H9 (cell line): ENCODE results near the gene C12orf75. TPM values are rescaled to one million over a fixed set of nuclear protein-coding genes. Genes with fewer than 3 reads are reported as not detected.

ENCODE experiments used
- DNase-seq: peaks from one replicate; pipeline ENCODE4 v3.0.0-alpha.2; 2017
- H2AFZ ChIP-seq: one replicate; pipeline ENCODE4 v1.6.1; 2013; ENCODE audit warnings: mild to moderate bottlenecking, low read length, control low read depth, moderate library complexity
- H2AK5ac ChIP-seq: 2 replicates; pipeline ENCODE4 v1.6.1; 2013; ENCODE audit warnings: low read length, control low read depth, mixed read lengths; ENCODE audit not compliant: insufficient read length
- H2BK120ac ChIP-seq: one replicate; pipeline ENCODE4 v1.6.1; 2013; ENCODE audit warnings: low read depth, mild to moderate bottlenecking, low read length, control low read depth, inconsistent platforms; ENCODE audit not compliant: poor library complexity, severe bottlenecking
- H2BK12ac ChIP-seq: 2 replicates; pipeline ENCODE4 v1.6.1; 2013; ENCODE audit warnings: low read length, control low read depth, mixed read lengths, low read depth; ENCODE audit not compliant: insufficient read length
- H2BK15ac ChIP-seq: 2 replicates; pipeline ENCODE4 v1.6.1; 2013; ENCODE audit warnings: low read depth, low read length, control low read depth
- H2BK20ac ChIP-seq: one replicate; pipeline ENCODE4 v1.6.1; 2013; ENCODE audit warnings: low read depth, mild to moderate bottlenecking, low read length, control low read depth, inconsistent platforms; ENCODE audit not compliant: poor library complexity, severe bottlenecking
- H2BK5ac ChIP-seq: 2 replicates; pipeline ENCODE4 v1.6.1; 2013; ENCODE audit warnings: low read length, control low read depth, mixed read lengths; ENCODE audit not compliant: insufficient read length
- H3K14ac ChIP-seq: 2 replicates; pipeline ENCODE4 v1.6.1; 2013; ENCODE audit warnings: low read length, control low read depth; ENCODE audit not compliant: insufficient read depth
- H3K18ac ChIP-seq: 2 replicates; pipeline ENCODE4 v1.6.1; 2013; ENCODE audit warnings: low read depth, mild to moderate bottlenecking, mixed read lengths, low read length, control low read depth; ENCODE audit not compliant: insufficient read length
- H3K23ac ChIP-seq: 2 replicates; pipeline ENCODE4 v1.6.1; 2013; ENCODE audit warnings: low read length, control low read depth, mixed read lengths, low read depth; ENCODE audit not compliant: insufficient read length
- H3K23me2 ChIP-seq: 2 replicates; pipeline ENCODE4 v1.6.1; 2013; ENCODE audit warnings: low read depth, mild to moderate bottlenecking, mixed read lengths, low read length, control low read depth; ENCODE audit not compliant: insufficient read length, poor library complexity, severe bottlenecking
- H3K27ac ChIP-seq: 2 replicates; pipeline ENCODE4 v1.5.1; 2013; ENCODE audit warnings: low read length, control low read depth, mixed read lengths, low read depth; ENCODE audit not compliant: insufficient read length
- H3K27me3 ChIP-seq: 2 replicates; pipeline ENCODE4 v1.6.1; 2013; ENCODE audit warnings: low read length, control low read depth, inconsistent platforms; ENCODE audit not compliant: insufficient read depth
- H3K4ac ChIP-seq: 2 replicates; pipeline ENCODE4 v1.6.1; 2013; ENCODE audit warnings: low read depth, mild to moderate bottlenecking, control low read depth, inconsistent platforms, low read length, moderate library complexity
- H3K4me1 ChIP-seq: 2 replicates; pipeline ENCODE4 v1.6.1; 2013; ENCODE audit warnings: low read length, control low read depth, inconsistent platforms; ENCODE audit not compliant: insufficient read depth
- H3K4me2 ChIP-seq: 2 replicates; pipeline ENCODE4 v1.6.1; 2013; ENCODE audit warnings: low read length, control low read depth, mixed read lengths; ENCODE audit not compliant: insufficient read length, insufficient read depth
- H3K56ac ChIP-seq: 2 replicates; pipeline ENCODE4 v1.6.1; 2013; ENCODE audit warnings: low read depth, mild to moderate bottlenecking, mixed read lengths, low read length, control low read depth; ENCODE audit not compliant: insufficient read length
- H3K79me1 ChIP-seq: 2 replicates; pipeline ENCODE4 v1.6.1; 2013; ENCODE audit warnings: low read depth, mild to moderate bottlenecking, moderate library complexity, low read length, control low read depth, inconsistent platforms; ENCODE audit not compliant: insufficient read depth, poor library complexity, severe bottlenecking
- H3K79me2 ChIP-seq: 2 replicates; pipeline ENCODE4 v1.6.1; 2013; ENCODE audit warnings: low read length, control low read depth, inconsistent platforms; ENCODE audit not compliant: insufficient read depth
- H3K9ac ChIP-seq: 2 replicates; pipeline ENCODE4 v1.6.1; 2013; ENCODE audit warnings: low read length, control low read depth, mixed read lengths; ENCODE audit not compliant: insufficient read length; ENCODE audit errors: extremely low read depth
- H3K9me3 ChIP-seq: one replicate; pipeline ENCODE4 v1.6.1; 2013; ENCODE audit warnings: low read depth, low read length, inconsistent platforms; ENCODE audit not compliant: control insufficient read depth
- H3T11ph ChIP-seq: one replicate; pipeline ENCODE4 v1.6.1; 2013; ENCODE audit warnings: mild to moderate bottlenecking, low read length, control low read depth, inconsistent platforms
- H4K20me1 ChIP-seq: one replicate; pipeline ENCODE4 v1.6.1; 2013; ENCODE audit not compliant: control insufficient read depth, insufficient read length, insufficient read depth
- H4K5ac ChIP-seq: 2 replicates; pipeline ENCODE4 v1.6.1; 2013; ENCODE audit warnings: low read depth, mild to moderate bottlenecking, mixed read lengths, low read length, control low read depth; ENCODE audit not compliant: insufficient read length
- H4K8ac ChIP-seq: replicated peaks from 2 replicates; pipeline ENCODE4 v1.6.1; 2013; ENCODE audit warnings: low read length, control low read depth, mixed read lengths, low read depth; ENCODE audit not compliant: insufficient read length
- H4K91ac ChIP-seq: 2 replicates; pipeline ENCODE4 v1.6.1; 2013; ENCODE audit warnings: low read depth, mild to moderate bottlenecking, moderate library complexity, mixed read lengths, low read length, control low read depth; ENCODE audit not compliant: insufficient read length
- H3K27ac Mint-ChIP-seq, 3 experiments: 2 replicates in 2 of 3; 3 replicates in 1 of 3; pipeline ENCODE4 v1.8.0; 2020 to 2021; ENCODE audit warnings: mixed read lengths in 3 of 3, mild to moderate bottlenecking in 1 of 3, moderate library complexity in 1 of 3
- H3K27me3 Mint-ChIP-seq: 2 replicates; pipeline ENCODE4 v1.8.0; 2021; ENCODE audit warnings: low read depth, mild to moderate bottlenecking, moderate library complexity, mixed read lengths
- H3K36me3 Mint-ChIP-seq, 3 experiments: 2 replicates in 2 of 3; 3 replicates in 1 of 3; pipeline ENCODE4 v1.8.0; 2020 to 2021; ENCODE audit warnings: low read depth in 3 of 3, mixed read lengths in 3 of 3; ENCODE audit not compliant: insufficient read depth in 1 of 3
- H3K4me1 Mint-ChIP-seq, 2 experiments: 2 replicates each; pipeline ENCODE4 v1.8.0; 2020; ENCODE audit warnings: mixed read lengths in 2 of 2
- H3K4me3 Mint-ChIP-seq, 2 experiments: 2 replicates in 1 of 2; 3 replicates in 1 of 2; pipeline ENCODE4 v1.8.0; 2020 to 2021; ENCODE audit warnings: mild to moderate bottlenecking in 2 of 2, mixed read lengths in 2 of 2, moderate library complexity in 1 of 2
- H3K9me3 Mint-ChIP-seq, 2 experiments: 2 replicates in 1 of 2; 3 replicates in 1 of 2; pipeline ENCODE4 v1.8.0; 2020; ENCODE audit warnings: mild to moderate bottlenecking in 2 of 2, mixed read lengths in 2 of 2, moderate library complexity in 1 of 2
- WGBS: extraction: QIAGEN DNeasy Blood & Tissue Kit; methylation state at CpG from one replicate; pipeline ENCODE4 v1.1.7; 2013; ENCODE audit warnings: missing lambda C conversion rate, low lambda C conversion rate, mixed read lengths; ENCODE audit not compliant: insufficient read length; ENCODE audit errors: extremely low coverage; 5-methylcytosine and 5-hydroxymethylcytosine counted together
- long read RNA-seq: library from polyadenylated mRNA; unstranded; transcript quantifications from one replicate; pipeline ENCODE4 v2.0.0, GENCODE V29; 2020
- total RNA-seq: library from RNA; stranded (reverse); gene quantifications from 2 replicates; pipeline ENCODE4 v1.2.1, GENCODE V29; 2021
- TF ChIP-seq, protein P1 (sequence below): fragments of 200-600 bp; sonication (generic); conservative IDR thresholded peaks from 3 replicates; pipeline ENCODE4 v1.8.0; 2021; ENCODE audit warnings: antibody characterized with exemption, mild to moderate bottlenecking

The C12orf75 gene
- total RNA-seq: 34.9 and 37.9 TPM in 2 replicates
- long read RNA-seq, transcript C12orf75-201 (6 exons, 1,366 nt): major isoform, 5 of 5 reads
- long read RNA-seq, partial matches to known transcripts: 0 of 5 reads
- long read RNA-seq, other reads (novel, unspliced or antisense): 0 of 5 reads

DNA sequence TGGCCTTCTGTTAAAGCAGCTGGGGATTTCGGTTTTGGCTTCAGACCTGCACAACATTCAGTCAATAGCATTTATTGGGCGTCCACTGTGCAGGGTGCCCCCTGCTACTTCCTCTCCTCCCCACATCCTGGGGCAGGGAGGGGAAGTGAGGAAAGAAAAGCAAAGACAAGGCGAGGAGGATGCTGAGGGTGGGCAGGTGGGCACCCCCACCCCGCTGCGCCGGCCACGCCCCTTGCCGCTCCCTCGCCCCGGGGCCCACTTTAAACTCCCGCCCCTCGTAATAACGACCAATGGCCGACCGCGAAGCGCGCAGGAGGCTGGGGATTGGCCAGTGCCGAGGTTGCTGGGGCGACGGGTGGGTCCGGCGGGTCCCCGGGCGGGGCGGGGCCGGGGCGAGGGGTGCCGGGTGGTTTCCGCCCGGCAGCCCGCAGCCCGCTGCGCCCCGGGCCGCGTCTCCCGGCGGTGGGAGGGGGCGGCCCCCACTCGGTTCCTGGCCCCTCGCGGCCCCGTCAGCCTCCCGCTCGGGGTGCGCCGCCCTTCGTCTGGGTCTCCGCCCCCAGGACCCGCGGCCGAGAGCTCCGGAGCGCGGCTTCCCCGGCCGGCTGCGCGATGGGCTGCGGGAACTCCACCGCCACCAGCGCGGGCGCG lies at the start of gene C12orf75:
TSS of gene C12orf75 (plus strand) at position 409 of the 648 bp plus-strand sequence. CDS start at position 610, 201 bp downstream.
- Histone ChIP-seq H3T11ph (no peak within 1 kb of the TSS), H3K9ac (no peak within 1 kb of the TSS), H2BK12ac (no peak within 1 kb of the TSS), H3K27me3 (no peaks in the 10 kb centered on the region; the same call in 1 of the 2 replicates), H3K4ac (no peak within 1 kb of the TSS), H3K79me1 (no peaks in the 10 kb centered on the region), H4K5ac (no peak within 1 kb of the TSS), H2BK5ac (no peak within 1 kb of the TSS), H3K23ac (no peak within 1 kb of the TSS), H3K56ac (no peak within 1 kb of the TSS), H3K4me1 (peaks cover 4% of the 10 kb centered on the region; the same call in 1 of the 2 replicates), H4K20me1 (no peaks in the 10 kb centered on the region), H3K4me2 (peak within 1 kb of the TSS; percentile 56), H2BK20ac (no peak within 1 kb of the TSS), H3K14ac (no peak within 1 kb of the TSS), H3K23me2 (peaks cover 8% of the 10 kb centered on the region), H3K18ac (no peak within 1 kb of the TSS), H3K27ac (no peak within 1 kb of the TSS), H2AK5ac (no peak within 1 kb of the TSS), H3K9me3 (no peaks in the 10 kb centered on the region), H4K8ac (no peak within 1 kb of the TSS), H2BK15ac (no peak within 1 kb of the TSS), H2AFZ (no peak within 1 kb of the TSS), H4K91ac (no peak within 1 kb of the TSS), H2BK120ac (no peak within 1 kb of the TSS), H3K79me2 (no peaks in the 10 kb centered on the region)
- peaks cover 0 to 2% (median 0%) of the 10 kb centered on the region in 3 experiments; a peak in 1 of 7 replicates for H3K36me3 Mint-ChIP-seq
- H3K9me3 Mint-ChIP-seq: no peaks in the 10 kb centered on the region
- DNase-seq: peak; percentile 93
- peak within 1 kb of the TSS in 1 of 3 experiments; percentile 8; a peak in 1 of 7 replicates for H3K27ac Mint-ChIP-seq
- TF ChIP-seq, protein P1, sequence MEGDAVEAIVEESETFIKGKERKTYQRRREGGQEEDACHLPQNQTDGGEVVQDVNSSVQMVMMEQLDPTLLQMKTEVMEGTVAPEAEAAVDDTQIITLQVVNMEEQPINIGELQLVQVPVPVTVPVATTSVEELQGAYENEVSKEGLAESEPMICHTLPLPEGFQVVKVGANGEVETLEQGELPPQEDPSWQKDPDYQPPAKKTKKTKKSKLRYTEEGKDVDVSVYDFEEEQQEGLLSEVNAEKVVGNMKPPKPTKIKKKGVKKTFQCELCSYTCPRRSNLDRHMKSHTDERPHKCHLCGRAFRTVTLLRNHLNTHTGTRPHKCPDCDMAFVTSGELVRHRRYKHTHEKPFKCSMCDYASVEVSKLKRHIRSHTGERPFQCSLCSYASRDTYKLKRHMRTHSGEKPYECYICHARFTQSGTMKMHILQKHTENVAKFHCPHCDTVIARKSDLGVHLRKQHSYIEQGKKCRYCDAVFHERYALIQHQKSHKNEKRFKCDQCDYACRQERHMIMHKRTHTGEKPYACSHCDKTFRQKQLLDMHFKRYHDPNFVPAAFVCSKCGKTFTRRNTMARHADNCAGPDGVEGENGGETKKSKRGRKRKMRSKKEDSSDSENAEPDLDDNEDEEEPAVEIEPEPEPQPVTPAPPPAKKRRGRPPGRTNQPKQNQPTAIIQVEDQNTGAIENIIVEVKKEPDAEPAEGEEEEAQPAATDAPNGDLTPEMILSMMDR: no peak
- peaks cover 34 to 42% of the 10 kb centered on the region in 2 experiments for H3K4me1 Mint-ChIP-seq
- WGBS: no CpG with 5 or more reads among the region's 66 CpGs
- peak within 1 kb of the TSS; percentile 71 to 86 for H3K4me3 Mint-ChIP-seq
- H3K27me3 Mint-ChIP-seq: peaks cover 50% of the 10 kb centered on the region
